CD4-positive, alpha-beta T cell treated with Interleukin-15 for 4 hours (primary cell): ENCODE data around the gene CS.
A peak's percentile ranks its signal among the peaks of the same experiment; 100 is the strongest.

Experiments
- DNase-seq: peaks from one replicate; pipeline ENCODE4 v3.0.0-alpha.2; 2020; ENCODE audit warnings: low spot score

CS gene

DNA sequence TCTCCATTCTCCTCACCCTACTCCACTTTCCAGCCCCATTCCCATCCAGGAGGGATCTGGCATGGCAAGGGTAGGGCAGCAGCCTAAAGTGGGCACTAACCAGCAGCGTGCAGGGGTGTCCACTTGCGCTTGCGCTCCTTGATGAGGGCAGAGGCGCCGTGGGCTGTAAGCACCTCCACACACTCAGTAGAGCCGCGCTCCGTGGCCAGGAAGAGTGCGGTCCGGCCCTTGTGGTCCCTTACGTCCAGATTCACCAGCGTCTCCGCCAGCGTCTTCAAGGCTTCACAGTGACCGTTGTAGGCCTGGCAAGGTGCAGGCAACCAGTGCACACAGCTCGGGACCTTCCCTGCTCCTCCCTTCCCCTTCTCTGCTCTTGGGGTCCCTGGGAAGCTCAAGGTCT, 52.2 kb downstream of the CS start:
- no peak for DNase-seq

GRCh38 chr12:56244494-56244893, 55.6 kb downstream of the CS start:
- no peak for DNase-seq

DNA sequence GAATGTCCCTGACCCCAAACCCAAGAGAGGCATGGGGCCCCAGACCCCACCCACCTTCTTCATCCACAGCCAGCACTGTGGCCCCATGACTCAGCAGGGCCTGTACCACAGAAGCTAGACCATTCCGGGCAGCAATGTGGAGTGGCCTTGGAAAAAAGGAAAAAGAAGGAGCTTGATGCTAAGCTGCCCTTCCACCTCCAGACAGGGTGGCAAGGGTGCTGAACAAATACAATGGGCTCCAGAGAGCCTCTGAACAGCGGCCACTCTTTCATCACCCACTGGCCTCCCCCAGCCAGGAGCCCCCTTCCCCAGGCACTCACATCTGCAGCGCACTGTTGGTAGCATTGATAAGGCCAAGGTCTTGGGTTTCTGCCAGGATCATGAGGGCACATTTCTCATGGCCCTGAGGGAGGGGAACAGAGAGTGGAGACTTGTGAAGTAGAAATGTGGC, 56.4 kb downstream of the CS start:
- no peak for DNase-seq

DNA sequence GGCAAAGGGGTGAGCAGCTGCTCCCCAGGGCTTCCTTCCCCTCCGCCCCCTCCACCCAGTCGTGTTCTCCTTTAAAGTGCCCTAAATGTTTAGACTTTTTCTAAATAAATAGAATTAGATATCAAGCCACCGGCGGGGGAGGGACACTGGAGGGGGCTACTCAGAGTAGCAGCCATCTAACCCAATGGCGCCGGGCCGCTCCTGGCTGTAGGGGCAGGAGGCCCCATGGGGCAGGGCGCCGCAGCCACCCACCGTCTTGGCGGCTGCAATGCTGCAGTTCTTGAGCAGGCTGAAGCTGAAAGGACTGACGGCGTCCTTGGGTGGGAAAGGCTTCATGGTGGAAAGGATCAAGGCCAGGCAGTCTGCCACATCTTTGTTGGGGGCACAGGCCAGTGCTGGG, 57.1 kb downstream of the CS start:
- DNase-seq, result no peak

- DNase-seq, result no peak
Measured at GRCh38 chr12:56241424-56242303, 58.5 kb downstream of the CS start.

DNA sequence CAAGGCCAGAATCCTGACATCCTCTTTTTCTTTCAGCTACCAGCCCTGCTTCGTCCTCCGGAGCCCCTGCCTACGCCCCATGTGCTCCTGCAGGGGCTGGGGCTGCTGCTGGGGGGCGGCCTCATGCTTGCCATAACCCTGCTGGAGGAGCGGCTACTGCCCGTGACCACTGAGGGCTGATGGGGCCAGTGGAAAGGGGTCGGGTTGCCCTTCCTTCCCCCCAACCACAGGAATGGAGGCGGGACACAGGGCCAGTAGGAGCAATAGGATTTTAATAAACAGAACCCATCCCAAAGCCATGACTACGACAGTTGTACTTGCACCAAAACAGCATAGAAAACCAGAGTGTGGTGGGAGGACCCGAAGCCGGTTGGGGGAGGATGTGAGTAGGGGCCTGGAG, 62.6 kb downstream of the CS start:
- no peak for DNase-seq

DNA sequence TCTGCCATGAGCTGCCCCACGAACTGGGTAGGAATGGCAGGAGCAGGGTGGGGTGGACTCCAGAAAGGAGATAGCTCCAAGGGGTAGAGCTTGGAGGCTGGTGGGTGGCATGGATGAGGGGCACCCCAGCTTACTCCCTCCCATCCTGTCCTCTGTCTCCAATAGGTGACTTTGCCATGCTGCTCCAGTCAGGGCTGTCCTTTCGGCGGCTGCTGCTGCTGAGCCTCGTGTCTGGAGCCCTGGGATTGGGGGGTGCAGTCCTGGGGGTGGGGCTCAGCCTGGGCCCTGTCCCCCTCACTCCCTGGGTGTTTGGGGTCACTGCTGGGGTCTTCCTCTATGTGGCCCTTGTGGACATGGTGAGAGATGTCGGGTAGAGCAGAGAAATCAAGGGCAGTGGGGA, 63.1 kb downstream of the CS start:
- no peak for DNase-seq

DNA sequence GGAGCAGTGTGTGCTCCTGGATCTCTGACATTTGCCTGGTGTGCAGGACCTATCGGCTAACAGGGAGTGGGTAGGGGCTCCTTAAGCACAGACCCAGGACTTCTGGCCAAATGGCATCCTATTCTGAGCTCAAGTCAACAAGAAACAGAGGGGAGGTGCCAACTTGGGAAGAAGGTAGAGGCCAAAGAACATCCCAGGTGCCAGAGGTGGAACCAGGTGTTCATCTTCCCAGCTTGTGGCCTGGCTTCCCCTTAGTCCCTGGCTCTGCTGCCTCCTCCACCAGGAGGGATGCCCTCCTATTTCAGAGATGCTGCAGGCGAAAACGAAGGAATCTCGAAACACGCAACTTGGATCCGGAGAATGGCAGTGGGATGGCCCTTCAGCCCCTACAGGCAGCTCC, 64.0 kb downstream of the CS start:
- no peak for DNase-seq

GRCh38 chr12:56234746-56235436, 65.2 kb downstream of the CS start:
- DNase-seq, result no peak

- DNase-seq, result no peak
Measured at GRCh38 chr12:56231184-56231582, 68.9 kb downstream of the CS start.

- DNase-seq, result no peak
Measured at GRCh38 chr12:56230432-56231183, 69.5 kb downstream of the CS start.

DNA sequence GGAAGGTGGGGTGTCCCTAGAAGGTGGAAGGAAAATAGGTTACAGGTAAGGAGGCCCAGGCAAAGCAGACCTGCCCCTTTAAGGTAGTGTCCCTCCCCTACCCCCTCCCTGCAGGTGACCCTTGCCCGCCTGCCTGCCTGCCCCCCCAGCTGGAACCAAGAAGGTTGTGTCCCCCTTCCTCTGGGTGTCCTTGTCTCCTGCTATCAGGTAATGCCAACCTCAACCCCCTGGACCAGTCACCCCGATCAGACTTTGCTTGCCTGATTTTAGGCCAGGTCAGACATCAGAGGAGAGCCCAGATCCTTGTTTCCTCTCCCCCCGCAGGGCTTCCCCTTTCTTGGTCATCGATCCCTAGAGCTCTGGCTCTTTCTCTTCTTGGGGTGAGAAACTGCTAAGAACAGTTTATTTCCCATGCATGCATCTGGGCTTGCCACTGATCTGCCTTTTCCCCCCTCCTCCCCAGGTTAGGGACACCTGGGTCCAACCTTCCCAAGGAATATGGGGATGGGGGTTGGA, 70.2 kb downstream of the CS start, which contains the start of gene SLC39A5:
SLC39A5 (plus strand) TSS at position 136 of the 516 bp plus-strand sequence. CDS start 1,224 bp downstream, outside the sequence.
- DNase-seq, result no peak

DNA sequence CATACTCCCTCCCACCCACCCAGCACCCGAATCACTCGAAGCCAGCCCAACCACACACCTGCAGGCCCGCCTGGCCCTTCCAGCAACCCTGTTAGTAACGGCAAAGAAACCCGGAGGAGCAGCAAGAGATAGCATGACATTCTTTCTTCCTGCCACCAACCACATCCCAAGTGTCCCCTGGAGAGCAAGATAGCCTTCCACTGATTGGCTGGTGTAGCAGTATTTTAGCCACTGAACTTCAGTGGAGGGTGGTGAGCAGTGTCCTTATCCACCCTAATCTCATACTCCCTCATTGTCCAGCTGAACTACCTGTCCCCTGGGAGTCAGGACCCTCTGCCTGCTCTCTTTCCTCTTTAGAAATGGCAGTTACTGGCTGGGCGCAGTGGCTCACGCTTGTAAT, 71.0 kb downstream of the CS start:
- DNase-seq, result no peak

GRCh38 chr12:56224954-56225353, 75.2 kb downstream of the CS start:
- no peak for DNase-seq

DNA sequence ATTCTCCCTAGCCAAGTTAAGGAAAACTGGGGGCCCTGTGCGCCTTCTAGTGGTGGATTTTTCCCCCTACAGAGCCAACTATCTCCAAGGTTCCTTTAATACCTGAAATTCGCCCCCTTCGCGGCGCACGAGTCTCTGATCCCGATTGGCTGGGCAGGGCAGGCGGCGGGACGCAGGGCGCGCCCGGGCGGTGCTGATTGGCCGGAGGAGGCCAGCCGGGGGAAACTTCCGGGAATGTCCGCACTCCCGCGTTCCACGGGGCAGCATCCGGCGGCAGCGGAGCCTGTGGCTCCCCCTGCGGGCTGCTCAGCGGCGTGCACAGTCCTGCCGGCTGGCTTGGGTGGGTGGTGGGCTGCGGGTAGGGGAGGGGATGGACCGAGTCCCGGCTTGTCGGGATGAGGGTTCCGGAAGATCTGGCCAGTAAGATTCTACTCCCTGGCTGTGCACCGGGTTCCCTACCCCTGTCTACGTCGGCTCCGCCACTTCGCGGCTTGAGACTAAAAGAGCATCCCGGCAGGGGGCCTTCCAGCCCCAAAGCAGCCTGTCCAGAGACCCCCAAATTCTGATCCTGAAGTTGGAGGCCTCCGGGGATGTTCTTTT, 75.9 kb downstream of the CS start, which contains the start of gene NABP2:
NABP2 (plus strand) TSS at position 241 of the 600 bp plus-strand sequence. CDS start 515 bp downstream, outside the sequence.
- peak; percentile 96 for DNase-seq

GRCh38 chr12:56223571-56224101, 76.5 kb downstream of the CS start:
- DNase-seq, result no peak

- no peak for DNase-seq
Measured at GRCh38 chr12:56222531-56222895, 77.6 kb downstream of the CS start.

DNA sequence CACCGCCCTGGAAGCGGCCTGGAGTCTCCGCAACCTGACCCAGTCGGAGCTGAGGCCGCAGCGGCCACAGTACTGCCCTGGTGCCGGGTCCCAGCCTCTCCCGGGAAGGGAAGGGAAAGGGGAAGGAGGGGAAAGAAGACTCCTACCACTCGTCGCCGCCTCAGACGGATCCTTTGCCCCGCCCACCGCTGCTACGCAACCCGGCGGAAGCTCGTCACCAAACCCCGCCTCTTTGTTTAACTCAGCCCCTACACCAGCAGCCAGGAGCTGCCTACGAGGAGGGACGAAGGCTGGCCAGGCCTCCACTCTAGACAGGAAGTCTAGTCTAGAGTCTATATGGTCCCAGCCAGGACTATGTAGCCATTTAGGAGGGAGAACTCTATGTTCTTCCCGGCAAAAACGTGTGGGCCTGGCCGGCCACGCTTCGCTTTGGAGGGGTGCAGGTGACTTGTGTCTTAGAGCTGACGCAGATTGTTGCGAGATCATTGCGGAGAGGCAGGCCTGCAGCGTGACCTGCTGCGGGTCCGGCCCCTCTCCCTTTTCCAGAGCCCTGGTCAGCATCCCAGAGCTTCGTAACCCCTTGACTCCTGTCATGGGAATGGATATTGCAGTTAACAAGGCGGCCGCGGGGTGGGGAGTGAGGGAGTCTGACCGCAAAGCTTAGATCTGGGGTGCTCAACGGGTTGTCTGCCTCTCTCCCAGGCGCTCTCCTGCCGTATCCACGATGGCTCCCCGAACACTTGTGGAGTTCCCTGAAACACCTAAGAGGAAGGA, 78.2 kb downstream of the CS start, which contains the start of gene RNF41:
RNF41 (minus strand) TSS at position 166 of the 774 bp plus-strand sequence. CDS start 7,875 bp downstream, outside the sequence.
- peak; percentile 91 for DNase-seq
